Measurements from ENCODE around the gene SPIN1.

Gene SPIN1

GRCh38 chr9:88436379-88436778, 48.1 kb downstream of the SPIN1 start:
- DNase-seq (ENCODE audit: low read depth): no peak

- no peak for DNase-seq (ENCODE audit: low read depth)
Measured at GRCh38 chr9:88437210-88438146, 49.2 kb downstream of the SPIN1 start.

- no peak for DNase-seq (ENCODE audit: low read depth)
Measured at GRCh38 chr9:88438811-88439210, 50.6 kb downstream of the SPIN1 start.

GRCh38 chr9:88441301-88442007, 53.2 kb downstream of the SPIN1 start:
- no peak for DNase-seq (ENCODE audit: low read depth)

- DNase-seq (ENCODE audit: low read depth): no peak
Measured at GRCh38 chr9:88443480-88444113, 55.4 kb downstream of the SPIN1 start.

- DNase-seq (ENCODE audit: low read depth): no peak
Measured at GRCh38 chr9:88446728-88447127, 58.5 kb downstream of the SPIN1 start.

- DNase-seq (ENCODE audit: low read depth): no peak
Measured at GRCh38 chr9:88447431-88447830, 59.2 kb downstream of the SPIN1 start.

GRCh38 chr9:88451160-88451559, 62.9 kb downstream of the SPIN1 start:
- no peak for DNase-seq (ENCODE audit: low read depth)

- DNase-seq (ENCODE audit: low read depth): no peak
Measured at GRCh38 chr9:88458716-88459465, 70.6 kb downstream of the SPIN1 start.

- DNase-seq (ENCODE audit: low read depth): no peak
Measured at GRCh38 chr9:88460587-88461332, 72.5 kb downstream of the SPIN1 start.

- DNase-seq (ENCODE audit: low read depth): no peak
Measured at GRCh38 chr9:88462191-88462590, 73.9 kb downstream of the SPIN1 start.

- DNase-seq (ENCODE audit: low read depth): no peak
Measured at GRCh38 chr9:88464851-88465250, 76.6 kb downstream of the SPIN1 start.

GRCh38 chr9:88468226-88468625, 80.0 kb downstream of the SPIN1 start:
- no peak for DNase-seq (ENCODE audit: low read depth)

- no peak for DNase-seq (ENCODE audit: low read depth)
Measured at GRCh38 chr9:88476491-88477271, 88.4 kb downstream of the SPIN1 start.

GRCh38 chr9:88477300-88477751, 89.1 kb downstream of the SPIN1 start:
- DNase-seq (ENCODE audit: low read depth): no peak

- no peak for DNase-seq (ENCODE audit: low read depth)
Measured at GRCh38 chr9:88478246-88478645, 90.0 kb downstream of the SPIN1 start.

- DNase-seq (ENCODE audit: low read depth): no peak
Measured at GRCh38 chr9:88481933-88482332, 93.7 kb downstream of the SPIN1 start.

- no peak for DNase-seq (ENCODE audit: low read depth)
Measured at GRCh38 chr9:88488166-88488565, 99.9 kb downstream of the SPIN1 start.

- no peak for DNase-seq (ENCODE audit: low read depth)
Measured at GRCh38 chr9:88494983-88495721, 106.9 kb downstream of the SPIN1 start.

GRCh38 chr9:88497224-88497623, 109.0 kb downstream of the SPIN1 start:
- no peak for DNase-seq (ENCODE audit: low read depth)
